MCF 10A (cell line): ENCODE results near the gene OR10T2. TPM values are rescaled to one million over a fixed set of nuclear protein-coding genes. Genes with fewer than 3 reads are reported as not detected.

ENCODE experiments used
- BruUV-seq: library from RNA; stranded (reverse); fragments of 400-500 nt; replicated peaks from 2 replicates; lab custom pipeline; 2021; lab: Mats Ljungman, UMichigan
- CTCF ChIA-PET: fragments of 300-600 bp; sonication (Branson Sonifier 250); formaldehyde crosslinking; extraction: SDS; loops from one replicate; lab custom pipeline; 2021; ENCODE audit warnings: antibody characterized with exemption, inconsistent platforms; lab: Yijun Ruan, JAX
- POLR2A ChIA-PET: fragments of 300-600, 350-650 bp; sonication (Branson Sonifier 250); formaldehyde crosslinking; extraction: SDS; loops from one replicate; lab custom pipeline; 2020; ENCODE audit warnings: antibody characterized with exemption, inconsistent platforms; lab: Yijun Ruan, JAX
- DNase-seq: peaks from one replicate; pipeline ENCODE4 v3.0.0-alpha.2; 2018; ENCODE audit not compliant: unreplicated experiment
- H3K27ac Mint-ChIP-seq: one replicate; pipeline ENCODE4 v1.8.0; 2022; ENCODE audit warnings: mild to moderate bottlenecking, low read depth, mixed read lengths; ENCODE audit not compliant: unreplicated experiment
- H3K27me3 Mint-ChIP-seq: one replicate; pipeline ENCODE4 v1.8.0; 2022; ENCODE audit warnings: mixed read lengths; ENCODE audit not compliant: insufficient read depth, unreplicated experiment
- H3K36me3 Mint-ChIP-seq: one replicate; pipeline ENCODE4 v1.8.0; 2022; ENCODE audit warnings: mild to moderate bottlenecking, moderate library complexity, mixed read lengths; ENCODE audit not compliant: insufficient read depth, unreplicated experiment
- H3K4me1 Mint-ChIP-seq: one replicate; pipeline ENCODE4 v1.8.0; 2022; ENCODE audit warnings: mixed read lengths; ENCODE audit not compliant: insufficient read depth, unreplicated experiment
- H3K4me3 Mint-ChIP-seq: one replicate; pipeline ENCODE4 v1.8.0; 2022; ENCODE audit warnings: mild to moderate bottlenecking, moderate library complexity, mixed read lengths; ENCODE audit not compliant: unreplicated experiment
- H3K9me3 Mint-ChIP-seq: one replicate; pipeline ENCODE4 v1.8.0; 2022; ENCODE audit warnings: mixed read lengths; ENCODE audit not compliant: unreplicated experiment
- CTCF ChIP-seq: fragments of 200-600 bp; IDR thresholded peaks from one replicate; pipeline ENCODE4 v1.8.0; 2022; ENCODE audit warnings: antibody characterized with exemption, mild to moderate bottlenecking; ENCODE audit not compliant: unreplicated experiment
- intact Hi-C: fragments of 100-400 bp; cut with micrococcal nuclease; formaldehyde crosslinking; loops from 2 replicates; pipeline ENCODE4 v1.14.1; 2022
- total RNA-seq: library from RNA; stranded (reverse); gene quantifications from 2 replicates; pipeline ENCODE4 v1.2.3, GENCODE V29; 2022

OR10T2 gene
- total RNA-seq, 1 experiment from 2014 or later, result not detected

- DNase-seq, result peak; percentile 34
Observed at GRCh38 chr1:158371188-158371953, 27.9 kb downstream of the OR10T2 start.

GRCh38 chr1:158366783-158367182, 32.5 kb downstream of the OR10T2 start:
- Mint-ChIP-seq H3K4me3 (no peak overlapping the region), H3K27me3 (peaks cover 33% of the 10 kb centered on the region), H3K36me3 (no peaks in the 10 kb centered on the region), H3K9me3 (peaks cover 4% of the 10 kb centered on the region), H3K27ac (no peak overlapping the region), H3K4me1 (no peaks in the 10 kb centered on the region)
- intact Hi-C loops, result no loop called here
- ChIA-PET POLR2A (no interaction called here), CTCF (no interaction called here)
- TF ChIP-seq CTCF, result no peak
- DNase-seq, result no peak
- BruUV-seq, result no TSS peak

More at GRCh38 chr1:158371188-158371953, 27.9 kb downstream of the OR10T2 start:
- Mint-ChIP-seq H3K27me3 (peaks cover 49% of the 10 kb centered on the region), H3K4me3 (no peak overlapping the region), H3K4me1 (no peaks in the 10 kb centered on the region), H3K9me3 (peaks cover 12% of the 10 kb centered on the region), H3K36me3 (no peaks in the 10 kb centered on the region), H3K27ac (no peak overlapping the region)
- intact Hi-C loops, result no loop called here
- ChIA-PET CTCF (interaction anchor here (0.7 kb wide), 1 partner anchor 599 kb away, joined by 4 read pairs; no protein-coding TSS in a partner anchor), POLR2A (no interaction called here)
- TF ChIP-seq CTCF, result no peak
- no TSS peak for BruUV-seq

- H3K27me3 Mint-ChIP-seq, result peaks cover 19% of the 10 kb centered on the region
- H3K36me3 Mint-ChIP-seq, result no peaks in the 10 kb centered on the region
- H3K27ac Mint-ChIP-seq, result no peak overlapping the region
- TF ChIP-seq CTCF, result no peak
- H3K4me1 Mint-ChIP-seq, result no peaks in the 10 kb centered on the region
- CTCF ChIA-PET, result no interaction called here
- POLR2A ChIA-PET, result no interaction called here
- DNase-seq, result no peak
- no peak overlapping the region for H3K4me3 Mint-ChIP-seq
- intact Hi-C loops, result no loop called here
- no peaks in the 10 kb centered on the region for H3K9me3 Mint-ChIP-seq
- BruUV-seq, result no TSS peak
Observed at GRCh38 chr1:158362941-158363340, 36.3 kb downstream of the OR10T2 start.

GRCh38 chr1:158362482-158362881, 36.8 kb downstream of the OR10T2 start:
- intact Hi-C loops, result no loop called here
- no peaks in the 10 kb centered on the region for H3K4me1 Mint-ChIP-seq
- BruUV-seq, result no TSS peak
- DNase-seq, result no peak
- no peak overlapping the region for H3K4me3 Mint-ChIP-seq
- no peak for TF ChIP-seq CTCF
- H3K9me3 Mint-ChIP-seq, result no peaks in the 10 kb centered on the region
- H3K36me3 Mint-ChIP-seq, result no peaks in the 10 kb centered on the region
- H3K27me3 Mint-ChIP-seq, result peaks cover 16% of the 10 kb centered on the region
- CTCF ChIA-PET, result no interaction called here
- POLR2A ChIA-PET, result no interaction called here
- H3K27ac Mint-ChIP-seq, result no peak overlapping the region
